ENCODE measurements around the gene NRG3. TPM values are rescaled to one million over a fixed set of nuclear protein-coding genes. Genes with fewer than 3 reads are reported as not detected.

Gene NRG3
- total RNA-seq, 1 experiment from 2014 or later, result not detected

- Histone ChIP-seq H4K20me1 (ENCODE audit: insufficient read depth) (no peaks in the 10 kb centered on the region), H3K4me3 (replicated peaks in 1 of 2; ENCODE audit: low read depth in 1 of 2, low read length in 2 of 2) (no peak overlapping the region), H3K9ac (ENCODE audit: low read length) (no peak overlapping the region), H2AFZ (ENCODE audit: low read depth, low read length, poor library complexity, severe bottlenecking) (no peak overlapping the region), H3K4me2 (ENCODE audit: low read length) (no peak overlapping the region), H3K36me3 (ENCODE audit: control insufficient read depth in 1 of 2, insufficient read depth in 2 of 2, low read length in 2 of 2) (no peaks in the 10 kb centered on the region), H3K4me1 (ENCODE audit: control insufficient read depth in 1 of 2, insufficient read depth in 2 of 2, low read length in 2 of 2) (no peaks in the 10 kb centered on the region), H3K79me2 (ENCODE audit: insufficient read depth, low read length) (no peaks in the 10 kb centered on the region), H3K9me2 (ENCODE audit: insufficient read depth) (no peaks in the 10 kb centered on the region), H3K27me3 (ENCODE audit: insufficient read depth, low read length) (no peaks in the 10 kb centered on the region), H3K27ac (ENCODE audit: low read depth, low read length) (no peak overlapping the region), H3K9me3 (ENCODE audit: control insufficient read depth in 1 of 2, insufficient read depth in 1 of 2, low read depth in 1 of 2, low read length in 2 of 2) (peaks cover 0 to 18% of the 10 kb centered on the region in 2 experiments; a peak in 1 of 4 replicates)
- ATAC-seq (no peak), DNase-seq (ENCODE audit: low read depth, low spot score) (no peak)
- POLR2A ChIA-PET, result no interaction called here
- CTCF ChIA-PET, result no interaction called here
- RAD21 ChIA-PET (ENCODE audit: low non-redundant PET in 1 of 2, low total read pairs in 2 of 2, uncharacterized antibody in 2 of 2, unreplicated experiment in 2 of 2), result no interaction called here
- intact Hi-C loops (cut with micrococcal nuclease), result no loop called here
- TF ChIP-seq CBX3 (IDR thresholded peaks at IDR 0.05; ENCODE audit: low read depth) (no peak), SRF (IDR thresholded peaks at IDR 0.05; ENCODE audit: low read depth) (no peak)
- no TSS peak for BruUV-seq (replicated peaks)
Measured at GRCh38 chr10:81898518-81898917, 23.5 kb downstream of the NRG3 start.

DNA sequence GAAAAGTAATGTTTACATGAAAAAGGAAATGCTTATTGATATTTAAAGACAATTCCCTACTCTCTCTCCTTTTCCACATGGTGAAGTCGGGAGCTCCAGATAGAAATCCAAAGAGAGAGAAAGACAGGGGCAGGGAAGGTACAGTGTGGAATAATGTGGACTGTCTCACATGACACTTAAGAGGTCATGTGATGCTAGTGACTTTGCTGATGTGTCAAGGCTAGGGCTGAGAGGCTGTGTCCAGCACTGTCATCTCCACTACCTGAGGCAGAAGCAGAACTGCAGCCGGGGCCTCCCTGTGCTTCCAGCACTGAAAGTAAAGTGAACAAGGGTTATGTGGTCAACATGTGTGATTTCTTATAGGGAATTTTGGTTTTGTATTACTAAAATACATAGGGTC lies 26.0 kb downstream of the NRG3 start:
- Histone ChIP-seq H3K36me3 (ENCODE audit: control insufficient read depth in 1 of 2, insufficient read depth in 2 of 2, low read length in 2 of 2) (no peaks in the 10 kb centered on the region), H3K4me2 (ENCODE audit: low read length) (no peak overlapping the region), H3K9me3 (ENCODE audit: control insufficient read depth in 1 of 2, insufficient read depth in 1 of 2, low read depth in 1 of 2, low read length in 2 of 2) (peaks cover 0 to 8% of the 10 kb centered on the region in 2 experiments; a peak in 1 of 4 replicates), H3K4me1 (ENCODE audit: control insufficient read depth in 1 of 2, insufficient read depth in 2 of 2, low read length in 2 of 2) (no peaks in the 10 kb centered on the region), H3K79me2 (ENCODE audit: insufficient read depth, low read length) (no peaks in the 10 kb centered on the region), H3K9me2 (ENCODE audit: insufficient read depth) (no peaks in the 10 kb centered on the region), H3K27ac (ENCODE audit: low read depth, low read length) (no peak overlapping the region), H2AFZ (ENCODE audit: low read depth, low read length, poor library complexity, severe bottlenecking) (no peak overlapping the region), H3K4me3 (replicated peaks in 1 of 2; ENCODE audit: low read depth in 1 of 2, low read length in 2 of 2) (no peak overlapping the region), H3K27me3 (ENCODE audit: insufficient read depth, low read length) (no peaks in the 10 kb centered on the region), H3K9ac (ENCODE audit: low read length) (no peak overlapping the region), H4K20me1 (ENCODE audit: insufficient read depth) (no peaks in the 10 kb centered on the region)
- DNase-seq (ENCODE audit: low read depth, low spot score) (no peak), ATAC-seq (no peak)
- RAD21 ChIA-PET (ENCODE audit: low non-redundant PET in 1 of 2, low total read pairs in 2 of 2, uncharacterized antibody in 2 of 2, unreplicated experiment in 2 of 2), result no interaction called here
- CTCF ChIA-PET, result no interaction called here
- no TSS peak for BruUV-seq (replicated peaks)
- intact Hi-C loops (cut with micrococcal nuclease), result no loop called here
- TF ChIP-seq, protein P1, sequence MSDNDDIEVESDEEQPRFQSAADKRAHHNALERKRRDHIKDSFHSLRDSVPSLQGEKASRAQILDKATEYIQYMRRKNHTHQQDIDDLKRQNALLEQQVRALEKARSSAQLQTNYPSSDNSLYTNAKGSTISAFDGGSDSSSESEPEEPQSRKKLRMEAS (IDR thresholded peaks at IDR 0.05), result no peak
- no peak for TF ChIP-seq RAD21 (IDR thresholded peaks at IDR 0.05; ENCODE audit: low read depth)
- no peak for TF ChIP-seq ZFX (IDR thresholded peaks at IDR 0.05)
- no peak for TF ChIP-seq SRF (IDR thresholded peaks at IDR 0.05; ENCODE audit: low read depth)
- TF ChIP-seq SIN3A (IDR thresholded peaks at IDR 0.05; ENCODE audit: low read depth), result no peak
- no peak for TF ChIP-seq ZNF274 (IDR thresholded peaks at IDR 0.05; ENCODE audit: low read depth, low read length)
- POLR2A ChIA-PET, result no interaction called here
